Fibroblast of the aortic adventitia (primary cell): ENCODE results near the gene S100PBP. TPM values are rescaled to one million over a fixed set of nuclear protein-coding genes. Genes with fewer than 3 reads are reported as not detected.

Source experiments
- DNase-seq: peaks from one replicate; pipeline ENCODE4 v3.0.0-alpha.2; 2010; ENCODE audit warnings: low read depth
- H3K4me3 ChIP-seq: 2 replicates; pipeline ENCODE4 v1.5.1; 2011; ENCODE audit warnings: low read depth, mild to moderate bottlenecking, control low read depth, low read length, moderate library complexity
- CTCF ChIP-seq: IDR thresholded peaks from 2 replicates; pipeline ENCODE4 v1.5.1; 2011; ENCODE audit warnings: mild to moderate bottlenecking, low read length, control low read depth, inconsistent platforms; ENCODE audit not compliant: insufficient read depth
- total RNA-seq: library from RNA; depleted of rRNA; stranded (reverse); fragments of >200 nt; gene quantifications from 2 replicates; pipeline ENCODE4 v1.2.3, GENCODE V29; 2012; ENCODE audit warnings: low replicate concordance

Gene S100PBP
- total RNA-seq, 1 donor = 42.4 TPM

GRCh38 chr1:32771561-32772280 lies 45.7 kb upstream of the S100PBP start:
- H3K4me3 ChIP-seq = no peak overlapping the region
- no peak for TF ChIP-seq CTCF
- no peak for DNase-seq

GRCh38 chr1:32772281-32773017 lies 45.0 kb upstream of the S100PBP start:
- DNase-seq = no peak
- no peak overlapping the region for H3K4me3 ChIP-seq
- no peak for TF ChIP-seq CTCF

- H3K4me3 ChIP-seq = no peak overlapping the region
- peak; percentile 95 for TF ChIP-seq CTCF
- peak; percentile 79 for DNase-seq
Measured at GRCh38 chr1:32773018-32773763, 44.3 kb upstream of the S100PBP start.

GRCh38 chr1:32773764-32774463 lies 43.5 kb upstream of the S100PBP start:
- TF ChIP-seq CTCF = no peak
- no peak overlapping the region for H3K4me3 ChIP-seq
- DNase-seq = no peak

- no peak for DNase-seq
- TF ChIP-seq CTCF = no peak
- no peak overlapping the region for H3K4me3 ChIP-seq
Measured at GRCh38 chr1:32774464-32774808, 43.0 kb upstream of the S100PBP start.

- no peak for TF ChIP-seq CTCF
- peak; percentile 74 for DNase-seq
- no peak overlapping the region for H3K4me3 ChIP-seq
Measured at GRCh38 chr1:32774950-32775634, 42.4 kb upstream of the S100PBP start.
